Breast epithelium (tissue), 4 donors: Measurements from ENCODE around the gene AGBL3. TPM values are rescaled to one million over a fixed set of nuclear protein-coding genes. Genes with fewer than 3 reads are reported as not detected.

Experiments
- DNase-seq, 2 donors: peaks; one replicate each; pipeline ENCODE4 v3.0.0-alpha.2; 2019; ENCODE audit warnings: low spot score in 2 of 2
- H3K27ac ChIP-seq, 2 donors: fragments of 200-600 bp; sonication (generic) in 1 of 2; one replicate each; pipeline ENCODE4 v1.5.1; 2016 to 2019; ENCODE audit warnings: mild to moderate bottlenecking in 1 of 2
- H3K27me3 ChIP-seq, 2 donors: fragments of 200-600 bp; sonication (generic) in 1 of 2; one replicate each; pipeline versions ENCODE4 v1.5.1 to v1.6.0; 2017 to 2019; ENCODE audit warnings: control low read depth in 1 of 2, mild to moderate bottlenecking in 1 of 2
- H3K36me3 ChIP-seq: fragments of 200-600 bp; one replicate; pipeline ENCODE4 v1.5.1; 2019
- H3K4me1 ChIP-seq, 2 donors: fragments of 200-600 bp; sonication (generic); one replicate each; pipeline ENCODE4 v1.5.1; 2016 to 2019; ENCODE audit warnings: control low read depth in 1 of 2
- H3K4me3 ChIP-seq, 3 donors: fragments of 200-600 bp; sonication (generic); 1 replicate in 2 of 3; 2 replicates in 1 of 3; pipeline ENCODE4 v1.5.1; 2016 to 2019; ENCODE audit warnings: mild to moderate bottlenecking in 3 of 3, moderate library complexity in 2 of 3
- H3K9me3 ChIP-seq, 2 donors: fragments of 200-600 bp; sonication (generic) in 1 of 2; one replicate each; pipeline ENCODE4 v1.5.1; 2016 to 2019; ENCODE audit warnings: control low read depth in 1 of 2
- POLR2A ChIP-seq: fragments of 450-650 bp; IDR thresholded peaks from one replicate; pipeline ENCODE4 v1.6.1; 2016; ENCODE audit warnings: antibody characterized with exemption, mild to moderate bottlenecking, moderate library complexity
- POLR2AphosphoS5 ChIP-seq, 3 donors: sonication (generic); formaldehyde crosslinking; IDR thresholded peaks; one replicate each; pipeline ENCODE4 v1.6.1; 2017; ENCODE audit warnings: antibody characterized with exemption in 3 of 3
- intact Hi-C: fragments of 100-400 bp; cut with DNase I; formaldehyde crosslinking; loops from one replicate; pipeline ENCODE4 v1.15.1; 2023; ENCODE audit warnings: low total_unique reads
- total RNA-seq, 3 donors: library from RNA; depleted of rRNA; stranded (reverse); fragments of >200 nt; gene quantifications; one replicate each; pipeline ENCODE4 v1.1.0, GENCODE V29; 2016
- TF ChIP-seq, protein P1 (sequence below), 3 donors: fragments of 450-650 bp; IDR thresholded peaks; one replicate each; pipeline ENCODE4 v1.5.1; 2016 to 2017; ENCODE audit warnings: antibody characterized with exemption in 3 of 3, mild to moderate bottlenecking in 3 of 3, moderate library complexity in 3 of 3

Gene AGBL3
- total RNA-seq, 3 donors from 2014 or later: 2.2 to 5.1 (median 4.3) TPM

DNA sequence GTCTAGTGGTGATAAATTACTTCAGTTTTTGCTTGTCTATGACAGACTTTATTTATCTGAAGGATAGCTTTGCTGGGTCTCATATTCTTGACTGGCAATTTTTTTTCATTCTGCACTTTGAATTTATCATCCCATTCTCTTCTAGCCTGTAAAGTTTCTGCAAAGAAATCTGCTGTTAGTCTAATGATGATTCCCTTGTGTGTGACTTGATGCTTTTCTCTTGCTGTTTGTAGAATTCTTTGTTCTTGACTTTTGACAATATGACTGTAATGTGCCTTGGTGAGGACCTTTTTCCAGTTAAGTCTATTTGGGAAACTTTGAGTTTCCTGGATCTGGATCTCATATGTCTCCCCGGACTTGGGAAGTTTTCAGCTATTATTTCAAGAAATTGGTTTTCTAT lies 102.3 kb downstream of the AGBL3 start:
- no peak for DNase-seq
- Histone ChIP-seq H3K36me3 (no peaks in the 10 kb centered on the region), H3K27me3 (no peaks in the 10 kb centered on the region), H3K27ac (no peak overlapping the region), H3K4me1 (no peaks in the 10 kb centered on the region), H3K4me3 (no peak overlapping the region), H3K9me3 (peaks cover 0 to 9% of the 10 kb centered on the region in 2 donors)
- intact Hi-C loops: no loop called here
- TF ChIP-seq POLR2AphosphoS5 (IDR thresholded peaks at IDR 0.05) (no peak), POLR2A (no peak)
- TF ChIP-seq, protein P1, sequence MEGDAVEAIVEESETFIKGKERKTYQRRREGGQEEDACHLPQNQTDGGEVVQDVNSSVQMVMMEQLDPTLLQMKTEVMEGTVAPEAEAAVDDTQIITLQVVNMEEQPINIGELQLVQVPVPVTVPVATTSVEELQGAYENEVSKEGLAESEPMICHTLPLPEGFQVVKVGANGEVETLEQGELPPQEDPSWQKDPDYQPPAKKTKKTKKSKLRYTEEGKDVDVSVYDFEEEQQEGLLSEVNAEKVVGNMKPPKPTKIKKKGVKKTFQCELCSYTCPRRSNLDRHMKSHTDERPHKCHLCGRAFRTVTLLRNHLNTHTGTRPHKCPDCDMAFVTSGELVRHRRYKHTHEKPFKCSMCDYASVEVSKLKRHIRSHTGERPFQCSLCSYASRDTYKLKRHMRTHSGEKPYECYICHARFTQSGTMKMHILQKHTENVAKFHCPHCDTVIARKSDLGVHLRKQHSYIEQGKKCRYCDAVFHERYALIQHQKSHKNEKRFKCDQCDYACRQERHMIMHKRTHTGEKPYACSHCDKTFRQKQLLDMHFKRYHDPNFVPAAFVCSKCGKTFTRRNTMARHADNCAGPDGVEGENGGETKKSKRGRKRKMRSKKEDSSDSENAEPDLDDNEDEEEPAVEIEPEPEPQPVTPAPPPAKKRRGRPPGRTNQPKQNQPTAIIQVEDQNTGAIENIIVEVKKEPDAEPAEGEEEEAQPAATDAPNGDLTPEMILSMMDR (IDR thresholded peaks at IDR 0.05): no peak

DNA sequence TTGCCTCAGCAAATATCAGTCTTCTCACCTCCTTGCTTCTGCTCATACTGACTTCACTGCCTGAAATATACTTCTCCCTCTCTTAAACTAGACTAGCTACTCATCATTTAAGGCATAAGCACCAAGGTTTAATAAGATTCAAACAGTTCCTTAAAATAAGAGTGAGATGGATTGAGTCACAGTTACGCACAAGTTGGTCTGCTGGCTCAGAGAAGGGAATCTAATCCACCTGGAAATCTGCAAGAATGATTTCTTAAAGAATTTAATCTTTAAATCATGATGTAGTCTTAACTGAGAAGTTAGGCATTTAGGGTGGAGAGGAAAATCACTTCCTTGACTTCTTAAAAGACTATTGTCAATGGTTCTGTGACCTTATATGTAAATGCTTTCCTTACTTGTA lies 105.4 kb downstream of the AGBL3 start:
- DNase-seq: no peak
- H3K36me3 ChIP-seq: no peaks in the 10 kb centered on the region
- peaks cover 0 to 9% of the 10 kb centered on the region in 2 donors for H3K9me3 ChIP-seq
- H3K4me3 ChIP-seq: no peak overlapping the region
- H3K27me3 ChIP-seq: no peaks in the 10 kb centered on the region
- TF ChIP-seq POLR2A (no peak), POLR2AphosphoS5 (IDR thresholded peaks at IDR 0.05) (no peak)
- TF ChIP-seq, protein P1 (IDR thresholded peaks at IDR 0.05): no peak
- no peak overlapping the region for H3K27ac ChIP-seq
- intact Hi-C loops: no loop called here
- no peaks in the 10 kb centered on the region for H3K4me1 ChIP-seq

DNA sequence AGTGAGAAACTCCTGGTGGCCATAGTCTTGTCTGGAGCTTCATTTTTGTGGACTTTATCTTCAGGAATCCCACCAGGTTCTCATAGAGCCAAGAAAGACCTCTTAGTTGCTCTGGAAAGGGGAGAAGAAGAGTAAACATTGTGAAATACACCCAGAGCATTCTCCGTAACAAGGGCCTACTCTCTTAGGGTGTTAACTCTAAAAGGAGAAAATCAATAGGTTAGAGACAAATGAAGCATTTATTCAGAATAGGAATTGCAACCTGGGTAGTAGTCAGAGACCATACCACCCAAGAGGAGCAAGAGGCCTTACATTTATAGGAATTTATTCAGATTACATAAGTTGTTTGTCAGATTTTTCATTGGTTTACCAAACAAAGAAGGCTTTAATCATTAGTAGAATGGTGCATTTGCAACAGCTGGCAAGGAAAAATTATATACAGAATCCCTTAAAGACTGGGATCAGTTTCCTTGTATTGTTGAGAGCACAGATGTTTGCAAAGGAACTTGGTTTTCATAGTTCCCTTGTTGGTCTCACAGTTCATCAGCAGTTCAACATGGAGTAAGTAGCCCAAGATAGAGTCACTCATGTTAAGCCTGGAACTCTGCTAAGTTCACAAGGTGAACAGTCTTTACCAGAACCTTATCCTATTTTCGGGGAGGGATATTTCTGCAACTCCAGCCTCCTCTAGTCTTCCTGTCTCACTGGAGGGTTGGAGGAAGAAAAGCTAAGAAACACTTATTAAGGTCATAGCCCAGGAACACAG lies 108.3 kb downstream of the AGBL3 start:
- H3K4me1 ChIP-seq: no peaks in the 10 kb centered on the region
- TF ChIP-seq, protein P1 (IDR thresholded peaks at IDR 0.05): no peak
- TF ChIP-seq POLR2A (no peak), POLR2AphosphoS5 (IDR thresholded peaks at IDR 0.05) (no peak)
- no peaks in the 10 kb centered on the region for H3K36me3 ChIP-seq
- H3K27me3 ChIP-seq: no peaks in the 10 kb centered on the region
- no peak overlapping the region for H3K27ac ChIP-seq
- H3K4me3 ChIP-seq: no peak overlapping the region
- intact Hi-C loops: no loop called here
- DNase-seq: no peak
- no peaks in the 10 kb centered on the region for H3K9me3 ChIP-seq

DNA sequence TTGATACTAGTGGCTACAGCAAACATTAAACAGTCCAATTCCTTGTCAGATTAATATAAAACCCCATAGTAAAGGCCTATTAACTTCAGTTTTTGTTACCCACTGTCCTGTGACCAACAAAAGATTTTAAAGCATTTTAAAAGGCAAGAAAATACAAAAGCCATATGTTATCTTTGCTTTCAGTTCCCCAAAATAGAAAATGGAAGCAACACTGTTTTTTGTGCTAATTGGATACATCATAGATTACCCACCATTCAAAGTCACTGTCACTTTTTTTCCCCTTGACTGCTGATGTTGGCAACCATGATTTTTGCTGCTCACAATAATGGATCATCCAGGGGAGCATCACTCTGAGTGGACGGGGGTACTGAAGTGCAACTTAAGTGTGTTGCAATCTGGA lies 109.1 kb downstream of the AGBL3 start:
- DNase-seq: no peak
- H3K36me3 ChIP-seq: no peaks in the 10 kb centered on the region
- no peaks in the 10 kb centered on the region for H3K9me3 ChIP-seq
- TF ChIP-seq POLR2A: no peak
- TF ChIP-seq, protein P1 (IDR thresholded peaks at IDR 0.05): no peak
- no peak for TF ChIP-seq POLR2AphosphoS5 (IDR thresholded peaks at IDR 0.05)
- no peaks in the 10 kb centered on the region for H3K4me1 ChIP-seq
- H3K27ac ChIP-seq: no peak overlapping the region
- H3K27me3 ChIP-seq: no peaks in the 10 kb centered on the region
- intact Hi-C loops: no loop called here
- H3K4me3 ChIP-seq: no peak overlapping the region

DNA sequence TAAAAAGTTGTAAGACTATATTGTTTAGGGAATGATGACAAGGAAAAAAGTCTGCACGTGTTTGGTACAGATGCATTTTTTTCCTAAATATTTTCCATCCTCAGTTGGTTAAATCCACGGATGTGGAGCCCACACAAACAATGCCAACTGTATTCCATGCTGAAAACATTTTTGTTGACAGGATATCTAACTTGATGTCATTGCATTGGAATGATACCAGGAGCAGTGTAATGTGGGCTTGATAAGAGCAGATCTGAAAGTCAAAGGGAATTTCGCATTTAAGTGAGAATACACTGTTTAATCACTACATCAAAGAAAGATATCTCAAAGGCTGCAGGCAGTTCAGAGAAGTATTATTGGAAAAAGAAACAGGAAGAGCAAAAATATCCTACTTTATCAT lies 112.1 kb downstream of the AGBL3 start:
- TF ChIP-seq POLR2A (no peak), POLR2AphosphoS5 (IDR thresholded peaks at IDR 0.05) (no peak)
- TF ChIP-seq, protein P1 (IDR thresholded peaks at IDR 0.05): no peak
- intact Hi-C loops: no loop called here
- no peaks in the 10 kb centered on the region for H3K9me3 ChIP-seq
- H3K36me3 ChIP-seq: no peaks in the 10 kb centered on the region
- H3K4me1 ChIP-seq: no peaks in the 10 kb centered on the region
- no peak for DNase-seq
- no peak overlapping the region for H3K27ac ChIP-seq
- no peaks in the 10 kb centered on the region for H3K27me3 ChIP-seq
- H3K4me3 ChIP-seq: no peak overlapping the region
